Fibroblast of peridontal ligament (primary cell): Measurements from ENCODE around the gene GDF2.
A peak's percentile ranks its signal among the peaks of the same experiment; 100 is the strongest.

Experiments
- DNase-seq: peaks from one replicate; pipeline ENCODE4 v3.0.0-alpha.2; 2010; ENCODE audit errors: extremely low read depth

The GDF2 gene

DNA sequence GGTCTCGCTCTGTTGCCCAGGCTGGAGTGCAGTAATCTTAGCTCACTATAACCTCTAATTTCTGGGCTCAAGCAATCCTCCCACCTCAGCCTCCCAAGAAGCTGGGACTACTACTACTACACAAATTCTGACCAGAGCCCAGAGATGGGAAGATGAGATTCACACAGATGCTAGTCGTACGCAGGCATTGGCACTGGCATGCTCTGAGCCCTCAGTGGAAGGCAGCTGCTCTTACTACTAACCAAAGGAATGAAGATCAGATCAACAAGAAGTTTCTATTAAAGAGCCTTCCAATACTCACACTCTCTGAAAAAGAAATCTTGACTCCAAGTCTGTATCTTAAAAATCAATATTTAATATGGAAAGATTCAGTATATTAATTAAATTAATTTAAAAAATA, 10.7 kb downstream of the GDF2 start:
- DNase-seq: peak; percentile 7

GRCh38 chr10:47333532-47333931, 11.3 kb downstream of the GDF2 start:
- no peak for DNase-seq

- no peak for DNase-seq
These were observed 12.4 kb downstream of the GDF2 start for GRCh38 chr10:47334466-47335295.

GRCh38 chr10:47335906-47336305, 13.7 kb downstream of the GDF2 start:
- no peak for DNase-seq

DNA sequence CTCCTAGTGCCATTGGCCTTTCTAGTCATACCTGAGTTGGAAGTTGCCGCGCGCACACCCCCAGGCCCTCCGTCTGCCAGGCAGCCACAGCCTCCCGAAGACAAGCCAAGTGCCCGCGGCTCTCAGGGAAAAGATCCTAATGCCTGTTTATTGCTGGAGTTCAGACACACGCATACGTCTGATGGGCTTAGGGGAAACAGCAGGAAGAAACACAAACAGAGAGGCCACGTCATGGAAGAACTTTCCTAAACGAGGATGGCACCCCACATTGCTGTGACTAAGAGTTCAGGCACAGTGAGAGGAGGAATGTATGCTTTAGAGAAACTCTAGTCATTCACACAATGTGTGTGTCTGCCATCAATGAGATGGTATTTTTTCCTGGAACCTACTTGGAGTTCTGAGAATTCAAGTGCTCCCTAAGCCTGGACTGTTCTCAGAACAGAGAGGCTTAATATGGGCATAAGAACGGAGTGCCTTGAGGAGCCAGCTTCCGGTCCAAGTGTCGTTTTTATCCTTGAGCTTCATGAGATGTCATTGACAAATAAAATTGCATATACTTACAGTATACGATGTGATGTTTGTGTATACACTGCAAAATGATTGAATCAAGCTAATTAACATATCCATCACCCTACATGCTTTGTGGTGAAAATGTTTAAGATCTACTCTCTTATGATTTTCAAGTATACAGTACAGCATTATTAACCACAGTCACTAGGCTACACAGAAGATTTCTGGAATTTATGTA, 14.3 kb downstream of the GDF2 start:
- DNase-seq: peak; percentile 4

GRCh38 chr10:47337310-47337709, 15.1 kb downstream of the GDF2 start:
- DNase-seq: no peak

GRCh38 chr10:47339186-47339735, 17.0 kb downstream of the GDF2 start:
- DNase-seq: no peak

GRCh38 chr10:47339759-47340607, 17.7 kb downstream of the GDF2 start:
- no peak for DNase-seq

DNA sequence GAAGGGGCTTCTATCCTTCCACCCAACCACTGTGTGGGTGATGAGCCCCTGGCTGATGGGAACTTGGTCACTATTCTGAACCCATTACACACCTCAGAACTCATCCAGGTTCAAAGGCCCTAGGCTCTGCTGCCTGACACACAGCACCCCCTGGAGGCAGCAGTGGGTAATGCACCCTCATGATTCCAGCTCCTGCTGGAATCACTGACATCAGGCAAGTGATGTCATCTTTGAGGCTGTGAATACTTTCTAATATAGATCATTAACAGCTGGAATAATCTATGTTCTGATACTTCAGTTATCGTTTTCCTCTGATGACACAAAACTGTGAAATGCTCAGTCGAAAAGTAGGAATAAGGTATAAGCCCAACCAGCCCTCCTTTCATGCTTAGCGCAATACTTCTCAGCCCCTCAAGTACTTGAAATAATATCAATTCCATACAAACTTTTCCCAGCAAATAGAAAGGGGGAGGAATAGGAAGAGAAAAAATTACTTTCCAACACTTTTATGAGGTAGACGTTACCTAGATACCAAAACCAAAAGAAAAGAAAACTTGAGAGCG, 18.4 kb downstream of the GDF2 start:
- peak; percentile 43 for DNase-seq

GRCh38 chr10:47344996-47345870, 23.0 kb downstream of the GDF2 start:
- DNase-seq: no peak

- no peak for DNase-seq
These were observed 24.5 kb downstream of the GDF2 start for GRCh38 chr10:47346581-47347302.

GRCh38 chr10:47347303-47347675, 25.0 kb downstream of the GDF2 start:
- DNase-seq: no peak

DNA sequence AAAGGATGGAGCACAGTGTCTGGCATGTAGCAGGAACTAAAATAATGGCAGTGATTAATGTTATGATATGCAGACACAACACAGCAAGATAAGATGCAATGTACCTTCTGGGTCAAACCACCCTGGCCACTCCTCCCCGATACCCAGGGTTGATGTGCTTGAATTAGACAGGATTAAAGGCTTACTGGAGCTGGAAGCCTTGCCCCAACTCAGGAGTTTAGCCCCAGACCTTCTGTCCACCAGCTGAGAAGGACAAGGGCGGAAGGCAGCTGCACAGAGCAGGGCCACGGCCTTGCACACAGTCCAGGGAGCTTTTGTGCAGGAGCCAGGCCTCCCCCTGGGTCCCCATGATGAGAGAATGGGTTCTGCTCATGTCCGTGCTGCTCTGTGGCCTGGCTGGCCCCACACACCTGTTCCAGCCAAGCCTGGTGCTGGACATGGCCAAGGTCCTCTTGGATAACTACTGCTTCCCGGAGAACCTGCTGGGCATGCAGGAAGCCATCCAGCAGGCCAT, 25.9 kb downstream of the GDF2 start, which contains the start of gene RBP3:
Gene RBP3, plus strand, starts transcription at position 226 of the 514 bp plus-strand sequence. Its CDS starts 122 bp downstream, at position 348.
- DNase-seq: no peak

DNA sequence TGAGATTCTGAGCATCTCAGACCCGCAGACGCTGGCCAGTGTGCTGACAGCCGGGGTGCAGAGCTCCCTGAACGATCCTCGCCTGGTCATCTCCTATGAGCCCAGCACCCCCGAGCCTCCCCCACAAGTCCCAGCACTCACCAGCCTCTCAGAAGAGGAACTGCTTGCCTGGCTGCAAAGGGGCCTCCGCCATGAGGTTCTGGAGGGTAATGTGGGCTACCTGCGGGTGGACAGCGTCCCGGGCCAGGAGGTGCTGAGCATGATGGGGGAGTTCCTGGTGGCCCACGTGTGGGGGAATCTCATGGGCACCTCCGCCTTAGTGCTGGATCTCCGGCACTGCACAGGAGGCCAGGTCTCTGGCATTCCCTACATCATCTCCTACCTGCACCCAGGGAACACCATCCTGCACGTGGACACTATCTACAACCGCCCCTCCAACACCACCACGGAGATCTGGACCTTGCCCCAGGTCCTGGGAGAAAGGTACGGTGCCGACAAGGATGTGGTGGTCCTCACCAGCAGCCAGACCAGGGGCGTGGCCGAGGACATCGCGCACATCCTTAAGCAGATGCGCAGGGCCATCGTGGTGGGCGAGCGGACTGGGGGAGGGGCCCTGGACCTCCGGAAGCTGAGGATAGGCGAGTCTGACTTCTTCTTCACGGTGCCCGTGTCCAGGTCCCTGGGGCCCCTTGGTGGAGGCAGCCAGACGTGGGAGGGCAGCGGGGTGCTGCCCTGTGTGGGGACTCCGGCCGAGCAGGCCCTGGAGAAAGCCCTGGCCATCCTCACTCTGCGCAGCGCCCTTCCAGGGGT, 26.6 kb downstream of the GDF2 start:
- no peak for DNase-seq

DNA sequence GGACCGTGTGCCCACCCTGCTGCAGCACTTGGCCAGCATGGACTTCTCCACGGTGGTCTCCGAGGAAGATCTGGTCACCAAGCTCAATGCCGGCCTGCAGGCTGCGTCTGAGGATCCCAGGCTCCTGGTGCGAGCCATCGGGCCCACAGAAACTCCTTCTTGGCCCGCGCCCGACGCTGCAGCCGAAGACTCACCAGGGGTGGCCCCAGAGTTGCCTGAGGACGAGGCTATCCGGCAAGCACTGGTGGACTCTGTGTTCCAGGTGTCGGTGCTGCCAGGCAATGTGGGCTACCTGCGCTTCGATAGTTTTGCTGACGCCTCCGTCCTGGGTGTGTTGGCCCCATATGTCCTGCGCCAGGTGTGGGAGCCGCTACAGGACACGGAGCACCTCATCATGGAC, 27.3 kb downstream of the GDF2 start:
- no peak for DNase-seq

DNA sequence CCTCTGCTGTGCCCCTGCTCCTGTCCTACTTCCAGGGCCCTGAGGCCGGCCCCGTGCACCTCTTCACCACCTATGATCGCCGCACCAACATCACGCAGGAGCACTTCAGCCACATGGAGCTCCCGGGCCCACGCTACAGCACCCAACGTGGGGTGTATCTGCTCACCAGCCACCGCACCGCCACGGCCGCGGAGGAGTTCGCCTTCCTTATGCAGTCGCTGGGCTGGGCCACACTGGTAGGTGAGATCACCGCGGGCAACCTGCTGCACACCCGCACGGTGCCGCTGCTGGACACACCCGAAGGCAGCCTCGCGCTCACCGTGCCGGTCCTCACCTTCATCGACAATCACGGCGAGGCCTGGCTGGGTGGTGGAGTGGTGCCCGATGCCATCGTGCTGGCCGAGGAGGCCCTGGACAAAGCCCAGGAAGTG, 27.7 kb downstream of the GDF2 start:
- DNase-seq: no peak

DNA sequence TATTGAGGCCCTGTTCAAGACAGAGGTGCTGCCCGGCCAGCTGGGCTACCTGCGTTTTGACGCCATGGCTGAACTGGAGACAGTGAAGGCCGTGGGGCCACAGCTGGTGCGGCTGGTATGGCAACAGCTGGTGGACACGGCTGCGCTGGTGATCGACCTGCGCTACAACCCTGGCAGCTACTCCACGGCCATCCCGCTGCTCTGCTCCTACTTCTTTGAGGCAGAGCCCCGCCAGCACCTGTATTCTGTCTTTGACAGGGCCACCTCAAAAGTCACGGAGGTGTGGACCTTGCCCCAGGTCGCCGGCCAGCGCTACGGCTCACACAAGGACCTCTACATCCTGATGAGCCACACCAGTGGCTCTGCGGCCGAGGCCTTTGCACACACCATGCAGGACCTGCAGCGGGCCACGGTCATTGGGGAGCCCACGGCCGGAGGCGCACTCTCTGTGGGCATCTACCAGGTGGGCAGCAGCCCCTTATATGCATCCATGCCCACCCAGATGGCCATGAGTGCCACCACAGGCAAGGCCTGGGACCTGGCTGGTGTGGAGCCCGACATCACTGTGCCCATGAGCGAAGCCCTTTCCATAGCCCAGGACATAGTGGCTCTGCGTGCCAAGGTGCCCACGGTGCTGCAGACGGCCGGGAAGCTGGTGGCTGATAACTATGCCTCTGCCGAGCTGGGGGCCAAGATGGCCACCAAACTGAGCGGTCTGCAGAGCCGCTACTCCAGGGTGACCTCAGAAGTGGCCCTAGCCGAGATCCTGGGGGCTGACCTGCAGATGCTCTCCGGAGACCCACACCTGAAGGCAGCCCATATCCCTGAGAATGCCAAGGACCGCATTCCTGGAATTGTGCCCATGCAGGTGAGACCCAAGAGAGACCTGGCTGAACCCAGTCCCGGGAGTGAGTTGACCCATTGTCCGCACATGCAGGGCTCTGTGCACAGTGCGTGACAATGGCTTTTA, 28.7 kb downstream of the GDF2 start:
- no peak for DNase-seq
